ENCODE measurements around the gene LYST.
"Not testable (repeated sequence)": the region's sequence is repeated elsewhere in the genome, so short reads cannot be mapped to it uniquely, and the experiment has no call there.

Gene LYST

DNA sequence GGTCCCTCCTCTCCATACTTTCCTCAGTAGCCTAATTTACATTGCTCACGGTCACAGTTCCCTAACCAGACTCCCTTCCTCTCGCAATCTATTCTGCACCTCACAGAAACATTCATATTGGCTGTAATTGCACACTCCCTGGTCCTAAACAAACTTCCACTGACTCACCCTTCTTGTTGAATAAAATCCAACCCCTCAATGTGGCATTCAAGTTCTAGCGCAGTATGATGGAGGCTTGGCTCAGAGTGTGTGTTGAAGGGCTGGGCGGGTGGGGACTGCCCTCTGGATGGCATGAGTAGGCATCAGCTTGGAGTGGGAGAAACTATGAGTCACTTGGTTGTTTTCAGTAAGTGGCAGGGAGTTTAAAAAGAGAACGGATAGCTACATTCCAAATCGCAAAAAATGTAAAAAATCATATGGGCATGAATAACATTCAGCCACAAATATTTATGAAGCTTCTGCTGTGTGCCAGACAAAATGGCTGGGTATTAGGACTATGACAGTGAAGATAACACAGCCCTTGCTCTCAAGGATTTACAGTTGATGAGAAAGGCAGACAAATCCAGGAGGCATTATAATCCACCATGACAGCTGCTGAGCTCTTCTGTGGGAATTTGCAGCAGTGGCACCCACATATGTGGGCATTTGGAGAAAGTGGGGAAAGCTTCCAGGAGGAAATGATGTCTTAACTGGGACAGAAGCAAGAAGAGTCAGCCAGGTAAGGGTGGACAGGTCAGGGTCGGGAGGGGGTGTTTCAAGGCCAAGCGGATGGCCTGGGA, 42.2 kb upstream of the LYST start:
- DNase-seq (ENCODE audit: low read depth): peak; percentile 89
- no peak for TF ChIP-seq CTCF (conservative IDR thresholded peaks at IDR 0.05; ENCODE audit: control insufficient read depth, insufficient read depth, low read depth, low read length)
- no peak overlapping the region for H3K4me3 ChIP-seq (ENCODE audit: control insufficient read depth, low read depth, low read length)

GRCh38 chr1:235907897-235908240, 41.2 kb upstream of the LYST start:
- no peak overlapping the region for H3K4me3 ChIP-seq (ENCODE audit: control insufficient read depth, low read depth, low read length)
- no peak for DNase-seq (ENCODE audit: low read depth)
- no peak for TF ChIP-seq CTCF (conservative IDR thresholded peaks at IDR 0.05; ENCODE audit: control insufficient read depth, insufficient read depth, low read depth, low read length)

- no peak overlapping the region for H3K4me3 ChIP-seq (ENCODE audit: control insufficient read depth, low read depth, low read length)
- no peak for TF ChIP-seq CTCF (conservative IDR thresholded peaks at IDR 0.05; ENCODE audit: control insufficient read depth, insufficient read depth, low read depth, low read length)
- DNase-seq (ENCODE audit: low read depth): no peak
Measured at GRCh38 chr1:235907187-235907896, 40.6 kb upstream of the LYST start.

- H3K4me3 ChIP-seq (ENCODE audit: control insufficient read depth, low read depth, low read length): no peak overlapping the region
- no peak for TF ChIP-seq CTCF (conservative IDR thresholded peaks at IDR 0.05; ENCODE audit: control insufficient read depth, insufficient read depth, low read depth, low read length)
- no peak for DNase-seq (ENCODE audit: low read depth)
Measured at GRCh38 chr1:235906436-235906835, 39.7 kb upstream of the LYST start.

GRCh38 chr1:235903809-235904208, 37.1 kb upstream of the LYST start:
- DNase-seq (ENCODE audit: low read depth): not testable (repeated sequence)

GRCh38 chr1:235902677-235903542, 36.2 kb upstream of the LYST start:
- no peak overlapping the region for H3K4me3 ChIP-seq (ENCODE audit: control insufficient read depth, low read depth, low read length)
- TF ChIP-seq CTCF (conservative IDR thresholded peaks at IDR 0.05; ENCODE audit: control insufficient read depth, insufficient read depth, low read depth, low read length): no peak
- peak; percentile 92 for DNase-seq (ENCODE audit: low read depth)

More at GRCh38 chr1:235903809-235904208, 37.1 kb upstream of the LYST start:
- not testable (repeated sequence) for H3K4me3 ChIP-seq (ENCODE audit: control insufficient read depth, low read depth, low read length)

Data from fibroblast of mammary gland (primary cell).